Right lung (tissue), 5 donors: ENCODE data around the gene TADA2A. TPM values are rescaled to one million over a fixed set of nuclear protein-coding genes. Genes with fewer than 3 reads are reported as not detected.
"Not testable (repeated sequence)": the region's sequence is repeated elsewhere in the genome, so short reads cannot be mapped to it uniquely, and the experiment has no call there.

Source experiments
- DNase-seq, 2 donors: peaks; one replicate each; pipeline ENCODE4 v3.0.0-alpha.2; 2013
- polyA plus RNA-seq, 5 donors: library from polyadenylated mRNA; unstranded; fragments of 120-200 nt; gene quantifications; one replicate each; pipeline versions ENCODE4 v1.2.1 to v1.2.3, GENCODE V29; 2013; ENCODE audit warnings: inconsistent platforms in 1 of 5, low replicate concordance in 1 of 5; ENCODE audit not compliant: insufficient read length in 5 of 5, insufficient read depth in 1 of 5

TADA2A gene
- polyA plus RNA-seq, 5 donors, result 27.5 to 35.1 (median 28.5) TPM

GRCh38 chr17:37457801-37458200 is 51.1 kb downstream of the TADA2A start:
- not testable (repeated sequence) for DNase-seq

- DNase-seq, result no peak
These were observed 52.1 kb downstream of the TADA2A start for GRCh38 chr17:37458805-37459204.

- DNase-seq, result no peak
These were observed 55.0 kb downstream of the TADA2A start for GRCh38 chr17:37461668-37462067.

DNA sequence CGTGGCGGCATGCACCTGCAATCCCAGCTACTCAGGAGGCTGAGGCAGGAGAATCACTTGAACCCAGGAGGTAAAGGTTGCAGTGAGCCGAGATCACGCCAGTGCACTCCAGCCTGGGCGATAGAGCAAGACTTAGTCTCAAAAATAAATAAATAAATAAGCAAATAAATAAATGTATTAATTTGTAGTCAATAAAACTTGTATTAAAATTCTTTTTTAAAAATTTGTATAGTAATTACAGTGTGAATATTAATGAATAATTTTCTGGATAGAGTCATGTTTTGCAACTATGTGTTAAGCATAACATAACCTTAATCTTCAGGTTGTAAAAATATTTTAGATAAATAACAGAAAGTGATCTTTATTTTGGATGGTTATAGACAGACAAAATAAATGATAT is 55.8 kb downstream of the TADA2A start:
- no peak for DNase-seq

- DNase-seq, result no peak
These were observed 56.4 kb downstream of the TADA2A start for GRCh38 chr17:37463039-37463438.

DNA sequence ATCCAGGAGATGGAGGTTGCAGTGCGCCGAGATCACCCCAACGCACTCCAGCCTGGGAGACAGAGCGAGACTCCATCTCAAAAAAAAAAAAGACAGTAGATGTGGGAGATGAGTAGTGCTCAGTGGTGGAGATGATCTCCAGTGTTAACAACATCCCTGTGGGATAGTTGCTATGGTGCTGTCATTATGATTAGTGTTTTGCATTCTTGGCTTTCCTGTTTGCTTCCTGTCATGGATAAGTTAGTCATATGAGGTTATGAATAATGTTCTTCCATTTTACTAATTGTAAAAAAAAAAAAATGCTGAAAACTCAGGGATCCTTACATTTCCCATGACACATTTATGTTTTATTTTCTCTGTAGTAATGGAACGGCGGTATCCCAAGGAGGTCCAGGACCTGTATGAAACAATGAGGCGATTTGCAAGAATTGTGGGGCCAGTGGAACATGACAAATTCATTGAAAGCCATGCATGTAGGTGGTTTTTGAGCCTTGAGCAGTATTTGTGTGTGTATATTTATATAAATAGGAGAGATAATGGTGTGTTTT is 58.5 kb downstream of the TADA2A start:
- DNase-seq, result no peak

DNA sequence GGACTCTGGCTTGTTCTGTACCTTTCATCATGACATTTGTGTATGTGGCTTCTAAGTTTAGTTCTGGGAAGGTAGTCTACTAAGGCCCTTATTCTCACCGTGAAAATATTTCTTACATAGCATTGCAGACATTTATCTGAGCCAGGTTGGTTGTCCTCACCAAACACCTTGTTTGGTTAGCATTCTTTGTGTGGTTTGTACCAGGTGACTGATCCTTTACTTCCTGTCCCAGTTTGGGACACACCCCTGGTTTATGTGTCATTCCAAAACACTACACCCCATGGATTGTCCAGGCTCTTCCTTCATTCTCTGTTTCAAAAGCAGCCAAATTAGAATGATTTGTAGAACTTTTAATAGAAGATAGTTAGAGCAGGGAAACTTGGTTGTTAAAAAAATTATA is 59.8 kb downstream of the TADA2A start:
- no peak for DNase-seq

DNA sequence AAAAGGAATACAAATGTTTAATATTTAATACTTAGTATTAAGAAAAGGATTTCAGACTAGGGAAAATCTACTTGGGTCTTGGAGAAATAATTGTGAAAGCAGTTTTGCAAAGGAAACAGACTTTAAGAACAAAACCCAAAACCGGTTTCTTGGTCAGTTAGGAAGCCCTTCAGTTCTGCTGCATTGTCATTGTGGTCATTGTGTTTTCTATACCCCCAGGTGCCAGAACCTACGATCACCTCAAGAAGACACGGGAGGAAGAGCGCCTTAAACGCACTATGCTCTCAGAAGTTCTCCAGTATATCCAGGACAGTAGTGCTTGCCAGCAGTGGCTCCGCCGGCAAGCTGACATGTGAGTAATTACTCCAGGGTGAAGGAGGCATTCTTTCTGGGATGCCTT is 63.5 kb downstream of the TADA2A start:
- no peak for DNase-seq

DNA sequence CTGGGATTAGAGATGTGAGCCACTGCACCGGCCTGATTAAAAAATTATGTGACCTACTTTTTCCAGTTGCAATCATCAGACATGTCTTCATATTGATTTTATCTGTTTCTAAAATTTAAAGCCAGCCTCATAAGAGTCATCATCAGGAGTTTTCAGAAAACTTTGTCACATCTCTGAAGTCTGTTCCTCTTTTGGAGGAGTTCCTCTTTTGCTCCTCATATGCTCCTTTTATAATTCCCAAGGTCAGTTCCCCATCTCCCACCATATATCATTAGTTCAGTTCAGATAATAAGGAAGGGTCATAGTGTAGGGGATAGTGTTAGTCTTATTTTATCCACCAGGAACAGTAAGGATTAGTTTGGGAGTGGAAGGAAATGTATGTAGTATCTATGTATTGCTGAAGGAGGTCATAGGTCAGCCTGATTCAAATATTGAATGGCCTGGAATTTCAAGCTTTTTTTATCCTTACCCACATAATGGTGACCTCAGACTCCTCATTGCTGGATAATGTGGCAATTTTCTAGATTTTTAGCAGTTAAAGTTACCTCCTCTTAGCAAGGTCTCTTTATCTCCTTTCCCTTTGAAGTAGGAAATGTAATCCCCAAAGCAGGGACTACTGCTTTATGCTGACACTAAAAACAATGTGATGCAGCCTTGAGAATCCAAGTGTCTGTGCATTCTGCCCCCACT is 69.2 kb downstream of the TADA2A start:
- no peak for DNase-seq

DNA sequence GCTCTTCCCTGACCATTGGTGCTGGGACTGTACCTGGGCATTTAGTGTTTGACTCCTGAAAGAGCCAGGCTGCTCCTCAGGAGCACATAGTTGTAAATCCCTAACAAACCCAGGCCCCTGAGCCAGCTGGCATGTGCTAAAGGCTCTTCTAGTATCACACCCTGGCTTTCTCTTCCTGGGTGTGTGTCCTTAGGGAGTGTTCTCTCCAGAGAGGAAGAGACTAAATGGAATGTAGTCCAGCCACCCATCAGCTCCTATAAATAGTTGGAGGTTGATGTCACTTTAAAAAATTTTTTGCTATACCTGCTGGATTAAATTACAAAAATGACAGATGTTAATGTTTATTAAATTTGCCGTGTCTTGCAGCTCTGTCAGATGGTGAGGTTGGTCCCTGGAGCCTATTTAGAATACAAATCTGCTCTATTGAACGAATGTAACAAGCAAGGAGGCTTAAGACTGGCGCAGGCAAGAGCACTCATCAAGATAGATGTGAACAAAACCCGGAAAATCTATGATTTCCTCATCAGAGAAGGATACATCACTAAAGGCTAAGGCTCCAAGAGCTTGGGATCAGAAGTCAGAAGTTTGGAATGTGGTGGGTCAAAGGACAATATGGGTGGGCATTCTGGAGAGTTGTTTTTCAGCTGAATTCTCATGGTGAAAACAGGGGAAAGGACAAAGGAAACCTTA is 69.9 kb downstream of the TADA2A start:
- no peak for DNase-seq

- DNase-seq, result no peak
These were observed 71.5 kb downstream of the TADA2A start for GRCh38 chr17:37478187-37478586.

DNA sequence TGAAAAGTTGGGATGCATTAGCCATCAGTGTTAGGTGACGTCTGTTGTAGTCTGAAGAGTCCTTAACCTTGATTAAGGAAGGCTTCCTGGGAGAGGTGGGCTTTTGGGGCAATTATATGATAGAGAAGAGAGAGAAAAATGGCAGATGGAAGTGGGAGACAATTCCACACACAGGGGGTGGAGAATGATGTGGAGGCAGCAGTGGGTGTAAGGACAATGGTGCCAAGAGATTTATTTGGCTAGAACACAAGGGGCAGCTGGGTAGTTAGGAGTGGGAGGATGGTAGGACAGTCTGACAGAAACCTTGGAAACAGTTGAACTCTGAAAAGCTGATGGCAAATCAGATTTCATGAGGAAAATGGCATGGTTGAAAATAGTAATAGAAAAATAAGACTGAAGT is 72.3 kb downstream of the TADA2A start:
- DNase-seq, result no peak

DNA sequence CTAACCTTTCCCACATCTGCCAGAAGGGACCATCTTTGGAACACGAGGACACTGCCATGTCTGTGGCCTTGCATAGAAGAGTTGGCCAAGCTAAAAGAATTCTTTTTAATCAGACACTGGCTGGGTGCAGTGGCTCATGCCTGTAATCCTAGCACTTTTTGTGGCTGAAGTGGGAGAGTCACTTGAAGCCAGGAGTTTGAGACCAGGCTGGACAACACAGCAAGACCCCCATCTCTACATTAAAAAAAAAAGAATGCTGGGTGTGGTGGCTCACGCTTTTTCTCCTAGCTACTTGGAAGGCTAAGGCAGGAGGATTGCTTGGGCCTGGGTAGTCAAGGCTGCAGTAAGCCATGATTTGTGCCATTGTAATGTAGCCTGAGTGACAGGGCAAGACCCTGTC is 73.7 kb downstream of the TADA2A start:
- DNase-seq, result no peak

DNA sequence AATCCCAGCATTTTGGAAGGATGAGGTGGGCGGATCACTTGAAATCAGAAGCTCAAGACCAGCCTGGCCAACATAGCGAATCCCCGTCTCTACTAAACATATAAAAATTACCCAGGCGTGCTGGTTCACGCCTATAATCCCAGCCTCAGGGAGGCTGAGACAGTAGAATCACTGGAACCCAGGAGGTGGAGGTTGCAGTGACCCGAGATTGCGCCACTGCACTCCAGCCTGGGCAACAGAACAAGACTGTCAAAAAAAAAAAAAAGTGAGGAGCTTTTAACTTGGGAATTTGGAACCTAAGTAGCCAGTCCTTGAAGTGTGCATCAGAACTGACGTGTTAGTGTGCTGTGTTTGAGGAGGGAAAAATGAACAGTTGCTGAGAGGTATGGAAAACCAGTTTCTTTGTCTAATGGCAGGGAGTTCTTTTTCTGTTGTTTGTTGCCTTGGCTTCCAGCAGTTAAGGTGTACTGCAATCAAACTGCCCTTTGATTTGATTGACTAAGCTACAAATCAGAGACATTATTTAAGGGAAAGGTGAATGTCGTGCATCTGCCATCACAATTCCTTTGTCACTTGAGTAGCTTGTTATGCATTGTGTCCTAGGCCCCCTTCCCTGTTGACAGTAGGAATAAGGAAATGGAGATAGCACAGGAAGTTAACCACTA is 74.4 kb downstream of the TADA2A start:
- DNase-seq, result no peak

DNA sequence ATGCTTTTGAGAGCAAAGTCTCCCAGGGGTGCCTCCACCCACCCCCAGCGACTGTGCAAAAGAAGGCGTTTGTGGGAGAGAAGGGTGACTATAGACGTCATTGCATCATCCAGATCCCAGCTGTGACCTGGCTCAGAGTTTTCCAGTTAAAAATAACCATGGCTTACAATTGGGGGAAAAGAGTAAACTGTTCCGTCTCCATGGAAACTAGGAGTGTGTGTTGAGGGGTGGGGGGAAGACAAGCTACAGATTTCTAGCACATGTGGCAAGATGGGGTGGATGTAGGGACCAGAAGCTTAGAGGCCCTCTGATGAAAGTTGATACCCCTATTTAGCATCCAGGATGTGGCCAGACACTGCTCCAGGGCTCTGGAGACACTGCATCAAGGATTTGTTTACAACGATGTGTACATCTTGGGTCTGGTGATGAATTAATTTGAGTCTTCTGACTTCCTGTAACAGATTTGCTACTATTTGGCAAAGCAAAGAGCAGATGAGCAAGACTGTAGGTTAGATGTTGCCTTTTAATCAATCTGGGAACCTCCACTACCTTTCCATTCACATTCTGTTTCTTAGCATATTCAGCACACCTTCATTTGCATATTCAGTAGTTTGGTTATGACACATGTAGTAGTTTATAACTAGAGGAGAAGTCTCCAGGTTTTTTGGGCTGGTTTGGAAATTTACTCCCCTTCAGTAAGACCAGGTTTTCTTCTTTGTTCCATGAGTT is 76.8 kb downstream of the TADA2A start:
- peak; percentile 49 to 66 for DNase-seq

GRCh38 chr17:37485938-37486570 is 79.4 kb downstream of the TADA2A start:
- DNase-seq, result no peak

- DNase-seq, result peak; percentile 47 to 67
These were observed 81.4 kb downstream of the TADA2A start for GRCh38 chr17:37488009-37488604.

DNA sequence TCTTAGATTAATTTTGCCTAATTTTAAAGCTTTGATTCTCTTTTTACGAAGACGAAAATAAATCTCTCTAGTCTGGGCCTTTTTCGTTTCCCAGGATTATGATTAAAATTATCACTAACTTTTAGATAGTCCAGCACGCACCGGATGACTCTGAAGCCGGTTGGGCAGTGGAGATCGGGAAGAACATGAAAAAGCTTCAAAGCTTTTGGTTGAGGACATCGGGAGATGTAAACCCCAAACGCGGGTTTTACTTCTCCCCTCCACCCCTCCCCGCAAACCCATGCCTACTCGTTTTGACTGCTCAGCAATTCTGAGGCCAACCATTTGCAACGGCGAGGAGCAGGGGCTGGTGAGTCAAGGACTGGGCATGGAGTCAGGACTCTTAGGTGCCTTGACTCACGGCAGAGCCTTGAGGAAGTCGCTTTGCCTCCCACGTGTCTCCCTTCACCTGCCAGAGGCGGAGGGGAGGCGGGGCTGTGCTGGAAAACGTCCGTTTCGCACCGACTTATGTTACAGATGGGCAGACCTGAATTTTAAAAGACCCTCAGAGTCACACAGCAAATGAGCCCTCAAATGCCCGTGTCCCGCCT is 82.0 kb downstream of the TADA2A start:
- peak; percentile 42 to 52 for DNase-seq

GRCh38 chr17:37489197-37490001 is 82.7 kb downstream of the TADA2A start, which contains the start of gene DUSP14:
Gene DUSP14 (plus strand): TSS chr17:37489891. CDS start chr17:37512273, 22,382 bp downstream.
- DNase-seq, result peak; percentile 81 to 82
